ENCODE measurements around the gene RIPOR3.

The RIPOR3 gene

DNA sequence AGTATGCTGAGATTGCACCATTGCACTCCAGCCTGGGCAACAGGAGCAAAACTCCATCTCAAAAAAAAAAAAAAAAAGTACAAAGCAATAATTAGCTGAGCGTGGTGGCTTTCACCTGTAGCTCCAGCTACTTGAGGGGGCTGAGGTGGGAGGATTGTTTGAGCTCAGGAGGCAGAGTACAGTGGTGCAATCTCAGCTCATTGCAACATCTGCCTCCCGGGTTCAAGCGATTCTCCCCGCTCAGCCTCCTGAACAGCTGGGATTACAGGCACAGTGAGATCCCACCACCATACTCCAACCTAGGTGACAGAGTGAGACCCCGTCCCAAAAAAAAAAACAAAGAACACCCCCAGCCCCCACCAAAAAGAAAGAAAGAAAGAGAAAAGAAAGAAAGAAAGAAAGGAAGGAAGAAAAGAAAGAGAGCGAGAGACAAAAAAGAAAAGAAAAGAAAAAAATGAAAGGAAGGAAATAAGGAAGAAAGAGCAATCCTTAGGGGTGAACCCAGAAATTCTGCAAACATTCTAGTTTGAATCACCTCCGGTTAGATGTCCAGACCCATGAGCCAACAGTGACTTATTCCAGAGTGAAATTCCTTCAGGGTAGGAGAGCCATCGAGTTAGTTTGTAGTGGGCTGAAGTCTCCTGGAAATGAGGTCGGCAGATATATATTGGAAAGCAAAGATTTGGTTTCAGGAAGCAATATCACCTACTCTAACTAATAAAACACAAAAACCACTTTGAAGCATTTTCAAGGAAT lies 3.2 kb upstream of the RIPOR3 start:
- no peak for FAIRE-seq
- DNase-seq (ENCODE audit: insufficient read length): no peak
- TF ChIP-seq TAF1 (IDR thresholded peaks at IDR 0.05; ENCODE audit: borderline replicate concordance, low read depth, low read length) (no peak), POLR2AphosphoS5 (IDR thresholded peaks at IDR 0.05; ENCODE audit: low read depth, low read length) (no peak)

DNA sequence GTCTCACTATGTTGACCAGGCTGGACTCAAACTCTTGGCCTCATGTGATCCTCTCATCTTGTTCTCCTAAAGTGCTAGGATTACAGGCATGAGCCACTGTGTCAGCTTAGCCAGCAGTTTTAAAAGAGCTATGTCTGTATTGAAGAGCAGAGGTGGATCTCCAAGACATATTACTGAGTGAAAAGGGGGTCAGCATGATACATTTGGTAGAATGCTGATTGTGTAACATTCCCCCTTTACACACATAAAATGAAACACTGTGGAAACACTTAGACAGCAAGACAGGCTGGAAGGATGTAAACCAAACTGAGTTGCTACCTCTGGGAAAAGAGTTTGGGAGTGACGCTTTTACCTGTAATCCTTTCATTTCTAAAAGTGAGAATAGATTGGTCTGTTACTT lies 1.7 kb upstream of the RIPOR3 start:
- no peak for DNase-seq (ENCODE audit: insufficient read length)
- no peak for TF ChIP-seq POLR2AphosphoS5 (IDR thresholded peaks at IDR 0.05; ENCODE audit: low read depth, low read length)
- no peak for TF ChIP-seq POLR2A (IDR thresholded peaks at IDR 0.05; ENCODE audit: low read depth, low read length)
- TF ChIP-seq TAF1 (IDR thresholded peaks at IDR 0.05; ENCODE audit: borderline replicate concordance, low read depth, low read length): no peak
- no peak for FAIRE-seq

GRCh38 chr20:50692552-50692933 lies 1.2 kb upstream of the RIPOR3 start:
- TF ChIP-seq POLR2AphosphoS5 (IDR thresholded peaks at IDR 0.05; ENCODE audit: low read depth, low read length) (no peak), TAF1 (IDR thresholded peaks at IDR 0.05; ENCODE audit: borderline replicate concordance, low read depth, low read length) (no peak), POLR2A (IDR thresholded peaks at IDR 0.05; ENCODE audit: low read depth, low read length) (no peak)
- DNase-seq (ENCODE audit: insufficient read length) (no peak), FAIRE-seq (no peak)

DNA sequence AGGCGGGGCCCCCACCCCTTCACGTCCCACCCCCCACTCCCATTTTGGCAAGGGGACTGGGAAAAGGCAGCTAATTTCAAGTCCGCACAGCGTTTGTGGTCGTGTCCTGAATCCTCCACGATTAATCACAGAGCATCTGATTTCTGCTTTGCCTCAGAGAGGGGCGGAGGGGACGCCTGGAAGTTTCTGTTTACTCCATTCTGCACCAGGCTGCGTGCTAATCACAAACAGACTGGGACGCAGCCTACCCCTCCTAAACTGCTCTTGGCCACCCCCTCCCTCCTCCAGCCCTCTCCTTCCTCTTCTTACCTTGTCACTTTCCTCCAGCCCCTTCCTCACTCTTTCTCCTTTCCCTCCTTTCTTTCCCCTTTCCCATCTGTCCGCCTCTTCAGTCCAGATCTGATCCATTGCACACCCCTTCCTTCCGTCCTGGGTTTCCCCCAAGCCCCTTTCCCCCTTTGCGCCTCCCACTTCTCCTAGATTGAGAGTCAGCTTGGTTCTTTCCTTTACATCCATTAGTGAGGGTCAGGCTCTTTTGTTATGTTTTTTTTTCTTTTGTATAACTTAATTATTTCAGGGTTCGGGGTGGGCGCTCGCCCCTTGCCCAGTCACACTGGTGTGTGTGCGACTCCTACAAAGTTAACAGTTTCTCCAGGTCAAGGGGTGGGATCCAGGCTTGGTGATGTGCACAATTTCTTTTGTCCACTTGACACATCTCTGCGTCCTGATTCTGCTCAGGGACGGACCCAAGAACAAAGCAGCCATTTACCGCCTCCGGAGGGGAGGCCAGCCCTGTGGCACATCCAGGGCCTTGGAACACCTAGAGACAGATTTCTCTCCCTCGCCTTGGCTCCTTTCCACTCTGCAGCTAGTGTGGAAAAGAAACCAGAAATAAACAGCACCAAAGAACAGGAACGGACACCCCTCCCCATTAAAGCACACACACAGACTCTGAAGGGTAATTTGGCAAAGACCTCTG lies 520 bp upstream of the RIPOR3 start:
- FAIRE-seq (no peak), DNase-seq (ENCODE audit: insufficient read length) (no peak)
- TF ChIP-seq POLR2AphosphoS5 (IDR thresholded peaks at IDR 0.05; ENCODE audit: low read depth, low read length) (no peak), TAF1 (IDR thresholded peaks at IDR 0.05; ENCODE audit: borderline replicate concordance, low read depth, low read length) (no peak), POLR2A (IDR thresholded peaks at IDR 0.05; ENCODE audit: low read depth, low read length) (no peak)

DNA sequence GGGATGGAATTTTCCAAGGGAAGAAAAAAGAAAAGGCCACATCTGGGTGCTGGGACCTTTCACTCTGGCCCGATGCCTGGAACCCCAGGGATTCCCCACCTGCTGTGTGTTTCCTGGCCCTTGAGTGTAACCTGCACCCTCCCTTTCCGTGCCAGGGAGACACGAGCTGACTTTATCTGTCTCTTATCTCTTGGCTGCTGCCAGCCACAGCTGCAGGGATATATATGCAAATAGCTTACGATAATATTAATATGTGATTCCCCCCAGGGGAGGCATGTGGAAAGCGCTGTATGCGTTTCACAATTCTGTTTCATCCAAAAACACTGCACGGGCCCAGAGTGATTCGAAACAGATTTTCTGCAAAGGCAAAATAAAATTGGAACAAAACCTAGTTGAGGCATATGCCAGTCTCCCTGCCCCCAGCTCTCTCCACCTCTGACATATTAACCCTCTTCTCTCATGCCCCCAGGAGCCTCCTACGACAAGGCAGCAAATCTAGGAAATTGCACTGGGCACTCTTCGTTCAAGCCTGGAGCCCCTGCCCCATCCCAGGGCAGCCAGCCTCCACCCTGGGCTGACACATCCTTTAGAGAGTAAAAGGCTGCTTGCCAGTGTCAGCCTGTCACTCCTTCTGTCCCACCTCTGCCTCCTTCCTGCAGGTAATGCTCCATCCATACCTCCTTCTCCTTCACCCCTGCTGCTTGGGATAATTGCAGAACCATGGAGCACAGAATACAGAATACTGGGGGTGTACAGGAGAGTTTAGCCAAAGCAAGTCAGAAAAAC lies 1.3 kb downstream of the RIPOR3 start:
- FAIRE-seq (no peak), DNase-seq (ENCODE audit: insufficient read length) (no peak)
- TF ChIP-seq POLR2A (IDR thresholded peaks at IDR 0.05; ENCODE audit: low read depth, low read length): no peak
- no peak for TF ChIP-seq POLR2AphosphoS5 (IDR thresholded peaks at IDR 0.05; ENCODE audit: low read depth, low read length)
- TF ChIP-seq TAF1 (IDR thresholded peaks at IDR 0.05; ENCODE audit: borderline replicate concordance, low read depth, low read length): no peak

DNA sequence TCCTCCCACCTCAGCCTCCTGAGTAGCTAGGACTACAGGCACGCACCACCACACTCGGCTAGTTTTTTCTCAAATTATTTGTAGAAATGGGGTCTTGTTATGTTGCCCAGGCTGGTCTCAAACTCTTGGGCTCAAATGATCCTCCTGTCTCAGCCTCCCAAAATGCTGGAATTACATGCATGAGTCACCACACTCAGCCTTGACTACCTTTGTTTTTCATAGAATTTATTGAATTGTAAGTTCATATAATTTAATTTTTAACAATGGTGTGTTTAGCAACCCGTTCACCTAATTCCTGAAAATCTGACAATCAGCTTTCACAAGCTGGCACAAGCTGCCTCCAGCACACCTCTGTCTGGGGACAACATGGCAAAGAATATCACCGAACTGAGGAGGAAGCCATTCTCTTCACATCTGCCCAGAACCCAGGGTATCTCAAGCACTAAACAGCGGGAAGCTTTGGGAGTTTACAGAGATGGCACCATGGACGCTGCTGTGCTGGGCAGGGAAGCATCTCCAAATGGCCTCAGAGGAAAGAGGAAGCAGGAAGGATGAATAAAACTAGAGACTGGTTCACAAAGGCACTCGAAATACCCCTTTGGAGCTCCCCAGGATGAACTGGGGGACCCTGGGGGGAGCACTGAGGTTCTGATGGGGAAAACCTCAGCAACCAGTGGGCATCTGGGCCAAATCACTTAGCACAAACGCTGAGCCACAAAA lies 2.9 kb downstream of the RIPOR3 start:
- DNase-seq (ENCODE audit: insufficient read length) (no peak), FAIRE-seq (no peak)
- TF ChIP-seq TAF1 (IDR thresholded peaks at IDR 0.05; ENCODE audit: borderline replicate concordance, low read depth, low read length): no peak
- TF ChIP-seq POLR2AphosphoS5 (IDR thresholded peaks at IDR 0.05; ENCODE audit: low read depth, low read length): no peak
- no peak for TF ChIP-seq POLR2A (IDR thresholded peaks at IDR 0.05; ENCODE audit: low read depth, low read length)

DNA sequence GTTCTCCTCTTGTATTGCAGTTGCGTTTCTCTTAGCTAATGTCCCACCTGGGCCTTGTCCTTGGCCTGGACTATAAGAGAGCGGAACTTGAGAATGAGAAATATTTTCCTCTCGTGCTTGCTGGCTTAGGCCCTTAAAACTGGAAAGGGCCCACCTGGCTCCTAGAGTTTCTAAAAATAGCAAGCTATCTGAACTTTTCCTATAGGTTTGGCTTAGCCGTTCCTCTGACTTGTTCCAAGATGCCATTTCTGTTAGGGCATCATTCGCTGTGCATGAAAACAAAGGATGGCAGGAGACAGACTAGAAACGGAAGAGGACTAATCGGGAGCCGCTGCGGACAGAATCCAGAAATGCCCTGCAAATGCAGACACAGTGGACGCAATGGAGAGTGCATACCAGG lies 4.5 kb downstream of the RIPOR3 start:
- TF ChIP-seq TAF1 (IDR thresholded peaks at IDR 0.05; ENCODE audit: borderline replicate concordance, low read depth, low read length) (no peak), POLR2AphosphoS5 (IDR thresholded peaks at IDR 0.05; ENCODE audit: low read depth, low read length) (no peak)
- DNase-seq (ENCODE audit: insufficient read length) (no peak), FAIRE-seq (no peak)

DNA sequence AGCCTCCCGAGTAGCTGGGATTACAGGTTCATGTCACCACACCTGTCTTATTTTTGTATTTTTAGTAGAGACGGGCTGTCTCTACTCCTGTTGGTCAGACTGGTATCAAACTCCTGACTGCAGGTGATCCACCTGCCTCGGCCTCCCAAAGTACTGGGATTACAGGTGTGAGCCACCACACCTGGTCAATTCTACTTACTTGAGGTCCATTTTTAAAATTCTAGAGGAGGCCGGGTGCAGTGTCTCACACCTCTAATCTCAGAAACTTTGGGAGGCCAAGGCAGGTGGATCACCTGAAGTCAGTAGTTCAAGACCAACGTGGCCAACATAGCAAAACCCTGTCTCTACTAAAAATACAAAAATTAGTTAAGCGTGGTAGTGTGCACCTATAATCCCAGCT lies 7.8 kb downstream of the RIPOR3 start:
- DNase-seq (ENCODE audit: insufficient read length) (no peak), FAIRE-seq (no peak)
- TF ChIP-seq TAF1 (IDR thresholded peaks at IDR 0.05; ENCODE audit: borderline replicate concordance, low read depth, low read length): no peak
- TF ChIP-seq POLR2A (IDR thresholded peaks at IDR 0.05; ENCODE audit: low read depth, low read length): no peak
- TF ChIP-seq POLR2AphosphoS5 (IDR thresholded peaks at IDR 0.05; ENCODE audit: low read depth, low read length): no peak

GRCh38 chr20:50682947-50683530 lies 8.3 kb downstream of the RIPOR3 start:
- FAIRE-seq (no peak), DNase-seq (ENCODE audit: insufficient read length) (no peak)
- TF ChIP-seq TAF1 (IDR thresholded peaks at IDR 0.05; ENCODE audit: borderline replicate concordance, low read depth, low read length) (no peak), POLR2A (IDR thresholded peaks at IDR 0.05; ENCODE audit: low read depth, low read length) (no peak), POLR2AphosphoS5 (IDR thresholded peaks at IDR 0.05; ENCODE audit: low read depth, low read length) (no peak)

DNA sequence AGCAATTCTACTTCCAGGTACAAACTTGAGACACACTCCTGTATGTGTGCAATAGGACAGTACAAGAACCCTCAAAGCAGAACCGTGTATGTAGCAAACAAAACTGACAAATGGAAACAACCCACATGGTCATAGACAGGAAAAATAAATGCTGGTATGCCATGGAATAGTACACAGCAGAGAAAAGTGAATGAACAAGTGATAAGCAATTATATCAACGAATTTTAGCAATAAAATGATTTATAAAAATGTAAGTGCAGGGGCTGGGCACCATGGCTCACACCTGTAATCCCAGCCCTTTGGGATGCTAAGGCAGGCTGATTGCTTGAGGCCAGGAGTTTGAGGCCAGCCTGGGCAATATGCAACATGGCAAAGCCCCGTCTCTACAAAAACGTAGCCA lies 9.3 kb downstream of the RIPOR3 start:
- TF ChIP-seq POLR2AphosphoS5 (IDR thresholded peaks at IDR 0.05; ENCODE audit: low read depth, low read length) (no peak), POLR2A (IDR thresholded peaks at IDR 0.05; ENCODE audit: low read depth, low read length) (no peak), TAF1 (IDR thresholded peaks at IDR 0.05; ENCODE audit: borderline replicate concordance, low read depth, low read length) (no peak)
- FAIRE-seq: no peak
- DNase-seq (ENCODE audit: insufficient read length): no peak
